Measurements from ENCODE around the gene SPATC1L. TPM values are rescaled to one million over a fixed set of nuclear protein-coding genes. Genes with fewer than 3 reads are reported as not detected.

The SPATC1L gene
- total RNA-seq, 4 donors from 2014 or later: 1.3 to 22.0 (median 7.0) TPM

- Histone ChIP-seq H3K9me3 (no peaks in the 10 kb centered on the region), H3K4me3 (no peak overlapping the region), H3K36me3 (peaks cover 27 to 65% (median 59%) of the 10 kb centered on the region in 4 donors), H3K27me3 (no peaks in the 10 kb centered on the region), H3K4me1 (peaks cover 36 to 40% (median 37%) of the 10 kb centered on the region in 4 donors), H3K27ac (replicated peaks in 1 of 4) (peak overlapping the region; percentile 37 to 78 (median 52))
- no peak for DNase-seq (ENCODE audit: extremely low spot score)
- intact Hi-C loops (cut with DNase I): no loop called here
- TF ChIP-seq EP300 (IDR thresholded peaks at IDR 0.05) (no peak), CTCF (IDR thresholded peaks at IDR 0.05) (no peak)
- WGBS: 95% methylated on average over 10 of the region's 15 CpGs
These were observed 6.4 kb upstream of the SPATC1L start for GRCh38 chr21:46190491-46191131.

GRCh38 chr21:46189959-46190490 is 5.8 kb upstream of the SPATC1L start:
- intact Hi-C loops (cut with DNase I): loop anchor here (5.0 kb wide), 1 partner anchor 37 kb away; the partner anchor contains the start of gene LSS
- Histone ChIP-seq H3K4me1 (peaks cover 39 to 46% (median 40%) of the 10 kb centered on the region in 4 donors), H3K27ac (replicated peaks in 1 of 4) (peak overlapping the region; percentile 74 to 78 (median 74)), H3K9me3 (no peaks in the 10 kb centered on the region), H3K36me3 (peaks cover 21 to 59% (median 53%) of the 10 kb centered on the region in 4 donors), H3K4me3 (no peak overlapping the region), H3K27me3 (peaks cover 0 to under 1% (median 0%) of the 10 kb centered on the region in 4 donors)
- 96% methylated on average over 7 of the region's 14 CpGs for WGBS
- TF ChIP-seq POLR2AphosphoS5 (IDR thresholded peaks at IDR 0.05) (no peak), EP300 (IDR thresholded peaks at IDR 0.05) (no peak), CTCF (IDR thresholded peaks at IDR 0.05) (no peak), POLR2A (IDR thresholded peaks at IDR 0.05; ENCODE audit: low read depth) (no peak)
- DNase-seq (ENCODE audit: extremely low spot score): no peak

GRCh38 chr21:46189213-46189958 is 5.1 kb upstream of the SPATC1L start:
- Histone ChIP-seq H3K9me3 (no peaks in the 10 kb centered on the region), H3K4me3 (no peak overlapping the region), H3K4me1 (peaks cover 39 to 50% (median 40%) of the 10 kb centered on the region in 4 donors), H3K27ac (replicated peaks in 1 of 4) (peak overlapping the region; percentile 74 to 78 (median 74)), H3K36me3 (peaks cover 14 to 53% (median 46%) of the 10 kb centered on the region in 4 donors), H3K27me3 (peaks cover 0 to 7% (median 0%) of the 10 kb centered on the region in 4 donors)
- no peak for TF ChIP-seq POLR2A (IDR thresholded peaks at IDR 0.05; ENCODE audit: low read depth)
- TF ChIP-seq POLR2AphosphoS5 (IDR thresholded peaks at IDR 0.05): no peak
- TF ChIP-seq CTCF (IDR thresholded peaks at IDR 0.05): no peak
- TF ChIP-seq EP300 (IDR thresholded peaks at IDR 0.05): no peak
- intact Hi-C loops (cut with DNase I): loop anchor here (5.0 kb wide), 1 partner anchor 38 kb away; the partner anchor contains the start of gene LSS
- peak; percentile 90 for DNase-seq (ENCODE audit: extremely low spot score)
- 73% methylated on average over 7 of the region's 9 CpGs for WGBS

- peaks cover 39 to 56% (median 42%) of the 10 kb centered on the region in 4 donors for H3K4me1 ChIP-seq
- H3K4me3 ChIP-seq: no peak overlapping the region
- intact Hi-C loops (cut with DNase I): loop anchor here (5.0 kb wide), 1 partner anchor 39 kb away; the partner anchor contains the start of gene LSS
- H3K36me3 ChIP-seq: peaks cover 6 to 44% (median 38%) of the 10 kb centered on the region in 4 donors
- H3K27ac ChIP-seq (replicated peaks in 1 of 4): peak overlapping the region; percentile 74 to 78 (median 74)
- H3K27me3 ChIP-seq: peaks cover 0 to 13% (median 0%) of the 10 kb centered on the region in 4 donors
- no peaks in the 10 kb centered on the region for H3K9me3 ChIP-seq
- peak; percentile 92 for DNase-seq (ENCODE audit: extremely low spot score)
- TF ChIP-seq POLR2A (IDR thresholded peaks at IDR 0.05; ENCODE audit: low read depth) (no peak), POLR2AphosphoS5 (IDR thresholded peaks at IDR 0.05) (peak; percentile 69 to 87)
- 44% methylated on average over 17 of the region's 17 CpGs for WGBS
These were observed 4.3 kb upstream of the SPATC1L start for GRCh38 chr21:46188226-46189212.
